Stimulated activated CD8-positive, alpha-beta memory T cell treated with anti-CD3 and anti-CD28 coated beads, Interleukin-2, amount 100 ng/mL, for 1 hour (primary cell): ENCODE data around the gene C11orf98.
"Not testable (repeated sequence)": the region's sequence is repeated elsewhere in the genome, so short reads cannot be mapped to it uniquely, and the experiment has no call there.

Experiments
- DNase-seq, 2 donors: peaks; one replicate each; pipeline ENCODE4 v3.0.0-alpha.2; 2020; ENCODE audit warnings: low read depth in 2 of 2

Gene C11orf98

GRCh38 chr11:62665075-62665598 lies at the start of gene C11orf98, which contains the start of gene CSKMT:
Gene C11orf98 (minus strand): TSS chr11:62665210. CDS start chr11:62665169, 41 bp downstream.
Gene CSKMT (plus strand): TSS chr11:62665312. CDS start chr11:62665880, 568 bp downstream.
- DNase-seq, result peak; percentile 94 to 95

GRCh38 chr11:62713343-62713742 lies 48.3 kb upstream of the C11orf98 start:
- DNase-seq, result no peak

- DNase-seq, result no peak
Measured at GRCh38 chr11:62712861-62713260, 47.9 kb upstream of the C11orf98 start.

- DNase-seq, result no peak
Measured at GRCh38 chr11:62712276-62712812, 47.3 kb upstream of the C11orf98 start.

- no peak for DNase-seq
Measured at GRCh38 chr11:62710001-62710345, 45.0 kb upstream of the C11orf98 start.

GRCh38 chr11:62709247-62710000 lies 44.4 kb upstream of the C11orf98 start:
- DNase-seq, result peak; percentile 90 to 93

- no peak for DNase-seq
Measured at GRCh38 chr11:62708793-62709192, 43.8 kb upstream of the C11orf98 start.

- DNase-seq, result no peak
Measured at GRCh38 chr11:62708392-62708791, 43.4 kb upstream of the C11orf98 start.

GRCh38 chr11:62707277-62707861 lies 42.4 kb upstream of the C11orf98 start, which contains the start of the genes BSCL2 and GNG3:
Gene BSCL2 (minus strand): TSS chr11:62707424. CDS start chr11:62707195, 229 bp downstream.
Gene GNG3 (plus strand): TSS chr11:62707676. CDS start chr11:62708296, 620 bp downstream.
- DNase-seq, result no peak

- no peak for DNase-seq
Measured at GRCh38 chr11:62706850-62707247, 41.8 kb upstream of the C11orf98 start.

- DNase-seq, result peak; percentile 90 to 92
Measured at GRCh38 chr11:62705880-62706849, 41.2 kb upstream of the C11orf98 start.

GRCh38 chr11:62705413-62705812 lies 40.4 kb upstream of the C11orf98 start:
- no peak for DNase-seq

- not testable (repeated sequence) for DNase-seq
Measured at GRCh38 chr11:62703921-62704320, 38.9 kb upstream of the C11orf98 start.

- no peak for DNase-seq
Measured at GRCh38 chr11:62702246-62702645, 37.2 kb upstream of the C11orf98 start.

GRCh38 chr11:62694455-62695167 lies 29.6 kb upstream of the C11orf98 start:
- DNase-seq, result peak; percentile 60 to 64

GRCh38 chr11:62693624-62694023 lies 28.6 kb upstream of the C11orf98 start:
- not testable (repeated sequence) for DNase-seq

- no peak for DNase-seq
Measured at GRCh38 chr11:62689421-62690183, 24.6 kb upstream of the C11orf98 start, which contains the start of gene LRRN4CL. Gene LRRN4CL (minus strand): TSS chr11:62689530. CDS start chr11:62688508, 1,022 bp downstream.

- DNase-seq, result no peak
Measured at GRCh38 chr11:62688491-62688890, 23.5 kb upstream of the C11orf98 start.

GRCh38 chr11:62687508-62688396 lies 22.7 kb upstream of the C11orf98 start:
- no peak for DNase-seq
